K562 (cell line): ENCODE data around the gene EHBP1. TPM values are rescaled to one million over a fixed set of nuclear protein-coding genes. Genes with fewer than 3 reads are reported as not detected.

Experiments
- ATAC-seq: fragments of 200-7000 bp; cut with Tn5 transposase; 3 replicates; pipeline ENCODE4 v1.9.1; 2020; ENCODE audit warnings: moderate library complexity
- BruUV-seq: library from RNA; stranded (reverse); fragments of 400-500 nt; replicated peaks from 2 replicates; lab custom pipeline; 2021; lab: Mats Ljungman, UMichigan
- CTCF ChIA-PET: fragments of 300-600 bp; formaldehyde crosslinking; extraction: SDS; loops from one replicate; lab custom pipeline; 2021; ENCODE audit warnings: low intra/inter-chr PET ratio; lab: Yijun Ruan, JAX
- POLR2A ChIA-PET: fragments of 300-600, 350-650 bp; sonication (Branson Sonifier 250); formaldehyde crosslinking; extraction: SDS; loops from one replicate; lab custom pipeline; 2021; ENCODE audit warnings: antibody characterized with exemption, inconsistent platforms; lab: Yijun Ruan, JAX
- DNase-seq, 4 experiments: peaks; one replicate each; pipeline versions ENCODE4 v3.0.0 to v3.0.0-alpha.2; 2011 to 2018; ENCODE audit warnings: low spot score in 3 of 4, mixed read lengths in 3 of 4; ENCODE audit errors: extremely low read depth in 1 of 4
- FAIRE-seq: peaks from 2 replicates; lab custom pipeline; 2011; peaks lifted over from hg19 to GRCh38; lab: Jason Lieb, UNC
- H2AFZ ChIP-seq: 2 replicates; pipeline ENCODE4 v1.6.0; 2011; ENCODE audit warnings: low read depth, low read length, control low read depth, inconsistent platforms
- H3K27ac ChIP-seq: fragments of 200-600 bp; 3 replicates; pipeline ENCODE4 v1.8.0; 2011; ENCODE audit warnings: low read depth, mild to moderate bottlenecking, control low read depth, inconsistent platforms, low read length, moderate library complexity, mixed read lengths; ENCODE audit errors: extremely low read depth
- H3K27me3 ChIP-seq, 2 experiments: fragments of 300-600 bp in 1 of 2; 2 replicates in 1 of 2; 3 replicates in 1 of 2; pipeline versions ENCODE4 v1.6.0 to v1.8.0; 2011; ENCODE audit warnings: inconsistent platforms in 2 of 2, low read length in 2 of 2, mild to moderate bottlenecking in 1 of 2, mixed read lengths in 1 of 2, moderate library complexity in 1 of 2; ENCODE audit not compliant: control insufficient read depth in 2 of 2, insufficient read depth in 2 of 2
- H3K36me3 ChIP-seq: fragments of 300-600 bp; 3 replicates; pipeline ENCODE4 v1.8.0; 2011; ENCODE audit warnings: mild to moderate bottlenecking, low read length, inconsistent platforms; ENCODE audit not compliant: control insufficient read depth, insufficient read depth
- H3K4me1 ChIP-seq, 2 experiments: fragments of 200-600 bp in 1 of 2; replicated peaks in 1 of 2; 2 replicates in 1 of 2; 3 replicates in 1 of 2; pipeline versions ENCODE4 v1.5.1 to v1.8.0; 2011; ENCODE audit warnings: inconsistent platforms in 2 of 2, low read length in 2 of 2, mild to moderate bottlenecking in 1 of 2, mixed read lengths in 1 of 2, moderate library complexity in 1 of 2; ENCODE audit not compliant: control insufficient read depth in 2 of 2, insufficient read depth in 2 of 2
- H3K4me2 ChIP-seq: 2 replicates; pipeline ENCODE4 v1.6.1; 2011; ENCODE audit warnings: low read length, control low read depth, inconsistent platforms, mixed read lengths; ENCODE audit not compliant: insufficient read depth
- H3K4me3 ChIP-seq: fragments of 200-600 bp; sonication (generic), shearing (Covaris generic); 2 replicates; pipeline ENCODE4 v1.5.1; 2016; ENCODE audit warnings: control low read depth, inconsistent platforms
- H3K79me2 ChIP-seq: fragments of 200-600 bp; 3 replicates; pipeline ENCODE4 v1.8.0; 2011; ENCODE audit warnings: low read length, inconsistent platforms; ENCODE audit not compliant: control insufficient read depth, insufficient read depth
- H3K9ac ChIP-seq, 2 experiments: 2 replicates each; pipeline versions ENCODE4 v1.6.0 to v1.6.1; 2011; ENCODE audit warnings: low read depth in 2 of 2, low read length in 2 of 2, control low read depth in 1 of 2, inconsistent platforms in 1 of 2, mild to moderate bottlenecking in 1 of 2, mixed read lengths in 1 of 2; ENCODE audit not compliant: insufficient read depth in 1 of 2
- H3K9me1 ChIP-seq: one replicate; pipeline ENCODE4 v1.6.0; 2011; ENCODE audit warnings: inconsistent platforms, mild to moderate bottlenecking, low read length, moderate library complexity; ENCODE audit not compliant: control insufficient read depth, insufficient read depth
- H3K9me3 ChIP-seq: replicated peaks from 2 replicates; pipeline ENCODE4 v1.5.1; 2011; ENCODE audit warnings: low read depth, low read length, inconsistent platforms; ENCODE audit not compliant: control insufficient read depth, insufficient read depth
- H4K20me1 ChIP-seq: replicated peaks from 2 replicates; pipeline ENCODE4 v1.6.1; 2011; ENCODE audit warnings: low read length, inconsistent platforms, mixed read lengths; ENCODE audit not compliant: control insufficient read depth, insufficient read depth
- ETV5 ChIP-seq: sonication (generic); formaldehyde crosslinking; IDR thresholded peaks from 2 replicates; pipeline ENCODE4 v1.4.0; 2020; ENCODE audit warnings: low read depth, mild to moderate bottlenecking, missing genetic modification reagents
- EWSR1 ChIP-seq: fragments of 450-650 bp; IDR thresholded peaks from 2 replicates; pipeline ENCODE4 v1.6.1; 2018; ENCODE audit warnings: borderline replicate concordance, mild to moderate bottlenecking, low read depth, moderate library complexity; ENCODE audit not compliant: partially characterized antibody
- GTF2B ChIP-seq: IDR thresholded peaks from 2 replicates; pipeline ENCODE4 v1.6.1; 2011; ENCODE audit not compliant: insufficient read length; ENCODE audit errors: extremely low read depth
- NCOA1 ChIP-seq: fragments of 450-650 bp; IDR thresholded peaks from 2 replicates; pipeline ENCODE4 v1.6.1; 2016; ENCODE audit warnings: low read depth
- NR4A1 ChIP-seq, 2 experiments: fragments of 250-450 bp in 1 of 2; fragments of 450-650 bp in 1 of 2; sonication (Bioruptor Pico) in 1 of 2; IDR thresholded peaks; 2 replicates each; pipeline versions ENCODE4 v1.4.0 to v1.6.1; 2016 to 2020; ENCODE audit warnings: mild to moderate bottlenecking in 2 of 2, missing compliant biosample characterization in 1 of 2, missing genetic modification characterization in 1 of 2, moderate library complexity in 1 of 2
- POLR2AphosphoS2 ChIP-seq: IDR thresholded peaks from 2 replicates; pipeline ENCODE4 v1.6.1; 2012; ENCODE audit warnings: low read length, improper control_type of control experiment
- RBM14 ChIP-seq: fragments of 200-400 bp; formaldehyde crosslinking; IDR thresholded peaks from 2 replicates; pipeline ENCODE4 v1.6.1; 2018; ENCODE audit warnings: low read depth, mild to moderate bottlenecking, low read length, moderate library complexity, borderline replicate concordance; ENCODE audit not compliant: insufficient read depth
- RBM39 ChIP-seq: fragments of 200-400 bp; formaldehyde crosslinking; optimal IDR thresholded peaks from 2 replicates; pipeline ENCODE3; 2018; ENCODE audit warnings: low read depth, low read length
- RFX5 ChIP-seq: IDR thresholded peaks from 2 replicates; pipeline ENCODE4 v1.6.1; 2011; ENCODE audit warnings: low read depth, mild to moderate bottlenecking, improper control_type of control experiment, low read length
- SNRNP70 ChIP-seq: fragments of 200-400 bp; formaldehyde crosslinking; optimal IDR thresholded peaks from 2 replicates; pipeline ENCODE3; 2017; ENCODE audit warnings: low read depth, low read length
- STAT5A ChIP-seq: IDR thresholded peaks from 2 replicates; pipeline ENCODE4 v1.6.1; 2012; ENCODE audit warnings: low read length, inconsistent platforms, borderline replicate concordance
- STAT5B ChIP-seq: fragments of 250-450 bp; sonication (Bioruptor Pico); IDR thresholded peaks from 2 replicates; pipeline ENCODE4 v1.8.0; 2021; ENCODE audit warnings: mild to moderate bottlenecking, inconsistent platforms
- ZBTB1 ChIP-seq: sonication (generic); formaldehyde crosslinking; IDR thresholded peaks from 2 replicates; pipeline ENCODE4 v1.8.1; 2023; ENCODE audit warnings: missing genetic modification reagents, low read depth, mild to moderate bottlenecking, borderline replicate concordance
- ZNF583 ChIP-seq: fragments of 250-450 bp; sonication (Bioruptor Pico); IDR thresholded peaks from 2 replicates; pipeline ENCODE4 v1.4.0; 2020
- ZNF589 ChIP-seq: fragments of 200-800 bp; sonication (Bioruptor generic); IDR thresholded peaks from 2 replicates; pipeline ENCODE4 v1.6.1; 2016; ENCODE audit warnings: low read depth, missing genetic modification characterization, missing compliant biosample characterization
- ZNF668 ChIP-seq: fragments of 250-450 bp; sonication (Bioruptor Pico); IDR thresholded peaks from 2 replicates; pipeline ENCODE4 v1.8.0; 2022; ENCODE audit warnings: mild to moderate bottlenecking, inconsistent platforms
- ZNF764 ChIP-seq: fragments of 250-450 bp; sonication (Bioruptor Pico); IDR thresholded peaks from 2 replicates; pipeline ENCODE4 v1.4.0; 2020; ENCODE audit warnings: low read depth, mild to moderate bottlenecking, moderate library complexity
- in situ Hi-C: fragments of 300-500 bp; cut with MboI; formaldehyde crosslinking; loops from 4 replicates; pipeline ENCODE4 v1.15.0; 2018; ENCODE audit warnings: inconsistent platforms, mixed read lengths
- intact Hi-C: fragments of 100-400 bp; cut with micrococcal nuclease; formaldehyde crosslinking; loops from 2 replicates; pipeline ENCODE4 v1.14.2; 2022
- polyA plus RNA-seq, 8 experiments: library from polyadenylated mRNA; depleted of rRNA in 4 of 8; stranded (reverse) in 5 of 8; unstranded in 3 of 8; fragments of >200 nt; fragmentation: Nextera tagmentation in 2 of 8; fragmentation: Illumina TruSeq in 1 of 8; extraction: Ambion mirVana in 2 of 8; extraction: Trizol in 1 of 8; gene quantifications; 2 replicates each; pipeline versions ENCODE4 v1.2.1 to v1.2.3, GENCODE V29; 2011 to 2014; ENCODE audit warnings: inconsistent platforms in 1 of 8, missing spikeins in 1 of 8
- total RNA-seq, 7 experiments: library from RNA; depleted of rRNA in 6 of 7; stranded (reverse); fragments of >200 nt in 6 of 7; fragmentation: Illumina TruSeq in 2 of 7; extraction: Trizol in 2 of 7; gene quantifications; 2 replicates each; pipeline versions ENCODE4 v1.2.1 to v1.2.3, GENCODE V29; 2011 to 2021; ENCODE audit warnings: low replicate concordance in 1 of 7
- TF ChIP-seq, protein P1 (sequence below): fragments of 450-650 bp; IDR thresholded peaks from 2 replicates; pipeline ENCODE4 v1.6.1; 2017; ENCODE audit warnings: antibody characterized with exemption, mild to moderate bottlenecking

Gene EHBP1
- total and polyA plus RNA-seq, 9 of the 15 experiments (the other 6 are each of a cell fraction or from before 2014, with no cell fraction given) = 8.9 to 26.6 (median 19.3) TPM

DNA sequence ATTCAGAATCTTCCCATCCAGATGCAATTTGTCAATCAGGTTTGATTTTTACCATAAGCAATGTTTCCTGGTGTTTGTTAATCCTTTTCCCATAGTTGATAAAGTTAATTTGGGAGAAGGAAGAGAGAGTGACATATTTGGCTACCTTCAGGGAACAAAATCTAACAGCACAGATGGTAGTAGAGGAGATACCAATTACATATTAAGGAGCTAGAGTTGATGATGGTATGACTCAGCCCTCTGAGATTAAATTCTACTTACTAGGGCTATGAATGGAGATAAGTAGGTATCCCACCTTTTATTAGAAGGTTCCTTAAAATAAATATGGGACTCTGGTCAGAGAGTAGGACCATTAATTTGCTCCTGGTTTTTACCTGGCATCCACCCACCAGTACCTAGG is 139.7 kb downstream of the EHBP1 start (continued):
- TF ChIP-seq RBM39 = no peak
- no peak for TF ChIP-seq RFX5
- TF ChIP-seq SNRNP70 = no peak
- TF ChIP-seq ZNF668 (CRISPR knock-in tag) = no peak
- no peak for TF ChIP-seq POLR2AphosphoS2
- TF ChIP-seq GTF2B = no peak
- no peak for TF ChIP-seq EWSR1
- TF ChIP-seq STAT5B (CRISPR knock-in tag) = no peak
- no peak for TF ChIP-seq ETV5
- no peak for TF ChIP-seq RBM14
- TF ChIP-seq, all 486 proteins: peak for 0

DNA sequence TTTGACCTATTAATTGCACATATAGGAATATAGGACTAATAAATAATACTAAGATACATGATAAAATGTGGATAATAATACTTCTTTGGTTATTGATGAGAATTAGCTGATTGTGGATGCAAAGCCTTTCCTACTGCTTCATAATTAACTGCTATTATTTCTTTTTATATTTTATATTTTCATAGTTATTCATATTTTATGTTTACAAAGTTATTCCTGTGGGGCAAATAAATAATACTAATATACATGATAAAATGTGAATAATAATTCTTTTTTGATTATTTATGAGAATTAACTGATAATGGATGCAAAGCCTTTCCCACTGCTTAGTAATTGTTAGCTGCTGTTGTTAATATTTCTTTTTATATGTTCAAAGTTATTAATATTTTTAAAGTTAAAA is 146.7 kb downstream of the EHBP1 start:
- no peak for DNase-seq
- no peaks in the 10 kb centered on the region for H3K9me1 ChIP-seq
- BruUV-seq = no TSS peak
- POLR2A ChIA-PET = no interaction called here
- no peak overlapping the region for H3K27ac ChIP-seq
- no peaks in the 10 kb centered on the region for H4K20me1 ChIP-seq
- no peaks in the 10 kb centered on the region for H3K36me3 ChIP-seq
- in situ Hi-C loops = no loop called here
- H3K27me3 ChIP-seq = no peaks in the 10 kb centered on the region
- H3K9ac ChIP-seq = no peak overlapping the region
- FAIRE-seq = no peak
- no peak overlapping the region for H3K4me2 ChIP-seq
- no peak for TF ChIP-seq ZBTB1
- no peak for TF ChIP-seq ZNF583
- no peak for TF ChIP-seq ZNF589 (CRISPR knock-in tag)
- TF ChIP-seq, protein P1, sequence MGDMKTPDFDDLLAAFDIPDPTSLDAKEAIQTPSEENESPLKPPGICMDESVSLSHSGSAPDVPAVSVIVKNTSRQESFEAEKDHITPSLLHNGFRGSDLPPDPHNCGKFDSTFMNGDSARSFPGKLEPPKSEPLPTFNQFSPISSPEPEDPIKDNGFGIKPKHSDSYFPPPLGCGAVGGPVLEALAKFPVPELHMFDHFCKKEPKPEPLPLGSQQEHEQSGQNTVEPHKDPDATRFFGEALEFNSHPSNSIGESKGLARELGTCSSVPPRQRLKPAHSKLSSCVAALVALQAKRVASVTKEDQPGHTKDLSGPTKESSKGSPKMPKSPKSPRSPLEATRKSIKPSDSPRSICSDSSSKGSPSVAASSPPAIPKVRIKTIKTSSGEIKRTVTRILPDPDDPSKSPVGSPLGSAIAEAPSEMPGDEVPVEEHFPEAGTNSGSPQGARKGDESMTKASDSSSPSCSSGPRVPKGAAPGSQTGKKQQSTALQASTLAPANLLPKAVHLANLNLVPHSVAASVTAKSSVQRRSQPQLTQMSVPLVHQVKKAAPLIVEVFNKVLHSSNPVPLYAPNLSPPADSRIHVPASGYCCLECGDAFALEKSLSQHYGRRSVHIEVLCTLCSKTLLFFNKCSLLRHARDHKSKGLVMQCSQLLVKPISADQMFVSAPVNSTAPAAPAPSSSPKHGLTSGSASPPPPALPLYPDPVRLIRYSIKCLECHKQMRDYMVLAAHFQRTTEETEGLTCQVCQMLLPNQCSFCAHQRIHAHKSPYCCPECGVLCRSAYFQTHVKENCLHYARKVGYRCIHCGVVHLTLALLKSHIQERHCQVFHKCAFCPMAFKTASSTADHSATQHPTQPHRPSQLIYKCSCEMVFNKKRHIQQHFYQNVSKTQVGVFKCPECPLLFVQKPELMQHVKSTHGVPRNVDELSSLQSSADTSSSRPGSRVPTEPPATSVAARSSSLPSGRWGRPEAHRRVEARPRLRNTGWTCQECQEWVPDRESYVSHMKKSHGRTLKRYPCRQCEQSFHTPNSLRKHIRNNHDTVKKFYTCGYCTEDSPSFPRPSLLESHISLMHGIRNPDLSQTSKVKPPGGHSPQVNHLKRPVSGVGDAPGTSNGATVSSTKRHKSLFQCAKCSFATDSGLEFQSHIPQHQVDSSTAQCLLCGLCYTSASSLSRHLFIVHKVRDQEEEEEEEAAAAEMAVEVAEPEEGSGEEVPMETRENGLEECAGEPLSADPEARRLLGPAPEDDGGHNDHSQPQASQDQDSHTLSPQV = no peak
- TF ChIP-seq STAT5A = no peak
- TF ChIP-seq NR4A1 (CRISPR knock-in tag; IDR thresholded peaks at IDR 0.05) = no peak
- TF ChIP-seq NR4A1 (tag; IDR thresholded peaks at IDR 0.05) = no peak
- no peak for TF ChIP-seq NCOA1
- TF ChIP-seq ZNF764 (CRISPR knock-in tag) = no peak
- H3K4me1 ChIP-seq = peaks cover 0 to 8% of the 10 kb centered on the region in 2 experiments; a peak in 1 of 5 replicates
- no peak for ATAC-seq
- no peaks in the 10 kb centered on the region for H3K79me2 ChIP-seq
- H3K9me3 ChIP-seq = no peaks in the 10 kb centered on the region
- CTCF ChIA-PET = no interaction called here
- H3K4me3 ChIP-seq = no peak overlapping the region
- intact Hi-C loops = no loop called here
- no peak overlapping the region for H2AFZ ChIP-seq
